Gastrocnemius medialis (tissue), 4 donors: Measurements from ENCODE around the gene CYP2A7.

Experiments used
- POLR2A ChIP-seq, 2 donors: fragments of 450-650 bp; IDR thresholded peaks; one replicate each; pipeline ENCODE4 v1.6.1; 2017; ENCODE audit warnings: antibody characterized with exemption in 2 of 2, mild to moderate bottlenecking in 2 of 2, moderate library complexity in 2 of 2
- TF ChIP-seq, protein P1 (sequence below), 5 experiments: fragments of 450-650 bp in 3 of 5; fragments of 200-600 bp in 2 of 5; sonication (generic) in 2 of 5; IDR thresholded peaks in 4 of 5; conservative IDR thresholded peaks in 1 of 5; 1 replicate in 4 of 5; 2 replicates in 1 of 5; pipeline ENCODE4 v1.5.1; 2016 to 2019; ENCODE audit warnings: antibody characterized with exemption in 5 of 5, mild to moderate bottlenecking in 3 of 5, moderate library complexity in 3 of 5

DNA sequence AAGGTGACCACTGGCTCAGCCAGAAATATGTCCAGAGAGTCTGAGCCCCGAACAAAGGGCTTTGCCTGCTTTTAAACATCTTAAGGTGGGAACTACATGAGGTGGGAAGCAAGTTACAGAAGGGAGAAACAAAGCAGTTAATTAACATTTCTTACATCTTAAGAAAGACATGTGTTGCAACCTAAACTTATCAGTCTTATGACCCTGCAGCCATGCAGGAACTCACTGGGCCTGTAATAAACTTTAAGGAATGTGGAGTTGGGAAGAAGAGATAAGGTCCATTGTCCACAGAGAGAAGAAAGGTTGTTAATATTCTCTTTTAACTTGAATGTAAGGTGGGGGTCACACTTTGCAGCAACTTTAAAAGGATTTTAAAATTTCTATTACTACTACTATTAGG lies 46.8 kb upstream of the CYP2A7 start:
- TF ChIP-seq, protein P1, sequence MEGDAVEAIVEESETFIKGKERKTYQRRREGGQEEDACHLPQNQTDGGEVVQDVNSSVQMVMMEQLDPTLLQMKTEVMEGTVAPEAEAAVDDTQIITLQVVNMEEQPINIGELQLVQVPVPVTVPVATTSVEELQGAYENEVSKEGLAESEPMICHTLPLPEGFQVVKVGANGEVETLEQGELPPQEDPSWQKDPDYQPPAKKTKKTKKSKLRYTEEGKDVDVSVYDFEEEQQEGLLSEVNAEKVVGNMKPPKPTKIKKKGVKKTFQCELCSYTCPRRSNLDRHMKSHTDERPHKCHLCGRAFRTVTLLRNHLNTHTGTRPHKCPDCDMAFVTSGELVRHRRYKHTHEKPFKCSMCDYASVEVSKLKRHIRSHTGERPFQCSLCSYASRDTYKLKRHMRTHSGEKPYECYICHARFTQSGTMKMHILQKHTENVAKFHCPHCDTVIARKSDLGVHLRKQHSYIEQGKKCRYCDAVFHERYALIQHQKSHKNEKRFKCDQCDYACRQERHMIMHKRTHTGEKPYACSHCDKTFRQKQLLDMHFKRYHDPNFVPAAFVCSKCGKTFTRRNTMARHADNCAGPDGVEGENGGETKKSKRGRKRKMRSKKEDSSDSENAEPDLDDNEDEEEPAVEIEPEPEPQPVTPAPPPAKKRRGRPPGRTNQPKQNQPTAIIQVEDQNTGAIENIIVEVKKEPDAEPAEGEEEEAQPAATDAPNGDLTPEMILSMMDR (IDR thresholded peaks at IDR 0.05 in 4 of 5, conservative IDR thresholded peaks at IDR 0.05 in 1 of 5) = no peak
- TF ChIP-seq POLR2A (IDR thresholded peaks at IDR 0.05) = no peak
